GM18508 (cell line): ENCODE data around the gene PLK3.

Source experiments
- ATAC-seq: cut with Tn5 transposase; IDR thresholded peaks from one replicate; pipeline ENCODE4 v1.9.1; 2021; ENCODE audit warnings: moderate number of reproducible peaks; ENCODE audit not compliant: insufficient read depth, unreplicated experiment

The PLK3 gene

DNA sequence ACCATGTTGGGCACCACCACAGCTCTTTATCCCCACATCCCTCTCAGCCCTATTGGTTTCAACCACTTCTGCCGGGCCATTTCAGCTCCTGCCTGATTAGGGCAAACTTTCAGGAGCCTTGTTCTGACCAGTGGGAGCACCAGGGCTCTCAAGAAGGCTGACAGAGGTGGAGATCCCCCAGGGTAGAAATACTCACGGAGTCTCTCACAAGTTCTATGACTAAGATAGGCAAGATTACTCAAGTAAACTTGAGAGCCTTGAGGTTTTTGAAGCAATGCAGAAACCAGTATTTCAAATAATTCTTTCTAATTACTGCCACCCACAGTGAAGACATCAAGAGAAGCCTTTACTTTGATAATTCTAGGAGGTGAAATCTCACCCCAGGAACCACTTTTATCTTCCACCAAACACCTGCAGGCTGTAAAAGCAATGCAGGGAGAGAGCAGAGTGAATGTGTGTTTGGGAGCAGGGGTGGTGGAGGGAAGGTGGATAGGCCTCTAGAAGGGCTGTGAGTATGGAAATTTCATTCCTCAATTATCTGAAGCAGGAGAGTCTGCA lies 49.5 kb downstream of the PLK3 start:
- ATAC-seq: no peak

DNA sequence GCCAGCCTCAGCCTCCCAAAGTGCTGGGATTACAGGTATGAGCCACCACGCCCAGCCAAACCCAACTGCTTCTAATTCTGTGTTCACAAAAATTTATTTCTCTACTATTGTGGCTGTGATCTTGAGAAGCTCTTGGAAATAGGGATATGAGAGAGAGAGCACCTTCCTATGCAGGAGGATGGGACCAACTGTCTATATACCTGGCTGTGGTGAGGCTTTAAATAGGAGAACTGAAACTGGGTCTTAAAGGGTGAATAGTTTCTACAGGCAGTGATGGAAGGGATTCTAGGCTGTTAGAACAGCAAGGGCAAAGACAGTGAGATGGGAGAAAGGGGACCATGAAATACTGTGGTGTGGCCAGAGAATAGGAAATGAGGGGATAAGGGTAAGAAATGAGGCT lies 51.1 kb downstream of the PLK3 start:
- no peak for ATAC-seq

DNA sequence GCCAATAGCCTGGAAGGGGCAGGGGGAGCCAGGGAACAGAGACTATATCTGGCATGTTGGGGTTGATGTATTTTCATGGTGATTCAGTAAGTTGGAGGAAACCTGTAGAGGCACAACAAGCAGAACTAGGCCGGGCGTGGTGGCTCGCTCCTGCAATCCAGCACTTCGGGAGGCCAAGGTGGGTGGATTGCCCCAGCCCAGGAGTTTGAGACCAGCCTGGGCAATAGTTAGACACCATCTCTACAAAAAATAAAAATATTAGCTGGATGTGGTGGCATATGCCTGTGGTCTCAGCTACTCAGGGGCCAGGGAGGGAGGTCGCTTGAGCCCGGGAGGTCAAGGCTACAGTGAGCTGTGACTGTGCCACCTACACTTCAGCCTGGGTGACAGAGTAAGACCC lies 53.0 kb downstream of the PLK3 start:
- no peak for ATAC-seq

DNA sequence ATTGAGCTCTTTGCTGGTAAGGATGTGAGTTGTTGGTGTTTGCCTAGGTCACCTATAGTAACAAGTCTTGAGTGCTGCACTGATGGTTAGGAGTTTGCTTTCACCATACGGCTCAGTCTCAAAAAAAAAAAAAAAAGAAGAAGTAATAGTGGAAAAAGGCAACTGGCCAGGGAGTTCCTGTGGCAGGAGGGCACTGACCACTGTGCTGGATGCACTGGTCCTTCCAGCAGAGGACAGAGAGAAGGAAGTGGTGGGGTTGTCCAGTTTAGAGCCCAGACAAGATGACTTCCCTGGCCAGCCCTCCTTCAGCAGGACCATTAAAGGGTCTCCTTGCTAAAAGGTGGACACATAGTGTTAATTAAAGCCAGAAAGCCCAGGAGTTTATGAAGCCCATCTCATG lies 54.8 kb downstream of the PLK3 start:
- no peak for ATAC-seq
